ENCODE measurements around the gene AHCYL1.

DNA sequence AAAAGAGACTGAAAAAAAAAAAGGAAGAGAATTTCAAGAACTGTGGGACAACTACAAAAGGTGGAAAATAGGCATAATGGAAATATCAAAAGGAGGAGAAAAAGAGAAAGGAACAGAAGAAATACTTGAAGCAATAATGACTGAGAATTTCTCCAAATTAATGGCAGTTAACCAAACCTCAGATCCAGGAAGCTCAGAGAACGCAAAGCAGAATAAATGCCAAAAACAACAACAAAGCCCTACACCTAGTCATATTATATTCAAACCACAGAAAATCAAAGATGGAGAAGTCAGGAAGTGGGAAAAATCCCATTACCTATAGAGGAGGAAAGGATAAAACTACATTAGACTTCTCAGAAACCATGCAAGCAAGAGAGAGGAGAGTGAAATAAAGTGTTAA, 20.7 kb upstream of the AHCYL1 start:
- TF ChIP-seq, protein P1, sequence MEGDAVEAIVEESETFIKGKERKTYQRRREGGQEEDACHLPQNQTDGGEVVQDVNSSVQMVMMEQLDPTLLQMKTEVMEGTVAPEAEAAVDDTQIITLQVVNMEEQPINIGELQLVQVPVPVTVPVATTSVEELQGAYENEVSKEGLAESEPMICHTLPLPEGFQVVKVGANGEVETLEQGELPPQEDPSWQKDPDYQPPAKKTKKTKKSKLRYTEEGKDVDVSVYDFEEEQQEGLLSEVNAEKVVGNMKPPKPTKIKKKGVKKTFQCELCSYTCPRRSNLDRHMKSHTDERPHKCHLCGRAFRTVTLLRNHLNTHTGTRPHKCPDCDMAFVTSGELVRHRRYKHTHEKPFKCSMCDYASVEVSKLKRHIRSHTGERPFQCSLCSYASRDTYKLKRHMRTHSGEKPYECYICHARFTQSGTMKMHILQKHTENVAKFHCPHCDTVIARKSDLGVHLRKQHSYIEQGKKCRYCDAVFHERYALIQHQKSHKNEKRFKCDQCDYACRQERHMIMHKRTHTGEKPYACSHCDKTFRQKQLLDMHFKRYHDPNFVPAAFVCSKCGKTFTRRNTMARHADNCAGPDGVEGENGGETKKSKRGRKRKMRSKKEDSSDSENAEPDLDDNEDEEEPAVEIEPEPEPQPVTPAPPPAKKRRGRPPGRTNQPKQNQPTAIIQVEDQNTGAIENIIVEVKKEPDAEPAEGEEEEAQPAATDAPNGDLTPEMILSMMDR (IDR thresholded peaks at IDR 0.05 in 8 of 11, conservative IDR thresholded peaks at IDR 0.05 in 3 of 11) = no peak
- no peak for TF ChIP-seq POLR2AphosphoS5 (IDR thresholded peaks at IDR 0.05)
